Measurements from ENCODE around the gene SEPTIN7. TPM values are rescaled to one million over a fixed set of nuclear protein-coding genes. Genes with fewer than 3 reads are reported as not detected.
"Not testable (repeated sequence)": the region's sequence is repeated elsewhere in the genome, so short reads cannot be mapped to it uniquely, and the experiment has no call there.

The SEPTIN7 gene
- total RNA-seq = 100 to 1,000 TPM; 270 to 290 TPM
- 100 to 1,000 TPM; 337 to 357 TPM for polyA plus RNA-seq
- long read RNA-seq, donor 1, full-length matches to known transcripts = 265 of 382 reads
- long read RNA-seq, donor 1, partial matches to known transcripts = 66 of 382 reads
- long read RNA-seq, donor 1, other reads (novel, unspliced or antisense) = 51 of 382 reads
- long read RNA-seq, donor 2, full-length matches to known transcripts = 56 of 105 reads
- long read RNA-seq, donor 2, partial matches to known transcripts = 22 of 105 reads
- long read RNA-seq, donor 2, other reads (novel, unspliced or antisense) = 27 of 105 reads

GRCh38 chr7:35800718-35801391 lies at the start of gene SEPTIN7:
Gene SEPTIN7, plus strand, starts transcription at chr7:35801057. Its CDS starts 153 bp downstream, at chr7:35801210.
- H3K27ac ChIP-seq (ENCODE audit: low read depth in 1 of 2, low read length in 2 of 2) = peak within 1 kb of the TSS; percentile 77 to 85
- peaks cover 0 to 4% of the 10 kb centered on the region in 2 donors for H3K4me1 ChIP-seq (ENCODE audit: control insufficient read depth in 1 of 2, insufficient read depth in 2 of 2, low read length in 2 of 2)
- 0% methylated on average over 62 of the region's 62 CpGs for WGBS, 2 donors
- intact Hi-C loops (cut with DNase I) = loop anchor here in 1 of 2 donors (5.0 kb wide), 2 partner anchors 36 to 84 kb away; no protein-coding TSS in a partner anchor
- peak; percentile 100 for ATAC-seq (ENCODE audit: low FRiP score)
- H3K36me3 ChIP-seq (ENCODE audit: control insufficient read depth in 1 of 2, insufficient read depth in 2 of 2, low read length in 1 of 2) = no peaks in the 10 kb centered on the region
- DNase-seq = peak; percentile 100
- H3K27me3 ChIP-seq (ENCODE audit: control insufficient read depth in 1 of 2, insufficient read depth in 2 of 2, low read length in 1 of 2) = no peaks in the 10 kb centered on the region
- peak within 1 kb of the TSS; percentile 69 to 75 for H3K4me3 ChIP-seq (ENCODE audit: low read length in 2 of 2)
- H3K9me3 ChIP-seq (ENCODE audit: control insufficient read depth, low read length) = no peaks in the 10 kb centered on the region

DNA sequence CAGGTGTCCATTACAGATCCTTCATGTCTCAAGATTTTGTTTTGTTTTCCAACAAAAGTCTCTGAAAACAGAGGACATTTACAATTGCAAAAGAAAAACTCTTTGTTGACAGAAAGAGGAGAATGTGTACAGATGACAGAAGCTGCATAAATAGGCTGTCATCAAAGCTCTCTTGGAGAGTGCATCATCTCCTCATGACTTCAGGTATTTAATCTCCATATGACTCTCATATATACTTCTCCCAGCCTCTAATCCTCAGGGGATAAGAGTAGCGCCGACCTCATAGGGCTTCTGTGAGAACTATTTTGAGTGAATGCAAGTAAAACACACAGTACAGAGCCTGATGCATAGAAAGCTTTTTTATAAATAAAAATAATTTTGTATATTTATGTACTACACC lies 48.1 kb upstream of the SEPTIN7 start:
- no peak for DNase-seq
- Histone ChIP-seq H3K36me3 (ENCODE audit: control insufficient read depth in 1 of 2, insufficient read depth in 2 of 2, low read length in 1 of 2) (no peaks in the 10 kb centered on the region), H3K9me3 (ENCODE audit: control insufficient read depth, low read length) (no peaks in the 10 kb centered on the region), H3K27me3 (ENCODE audit: control insufficient read depth in 1 of 2, insufficient read depth in 2 of 2, low read length in 1 of 2) (no peaks in the 10 kb centered on the region), H3K4me3 (ENCODE audit: low read length in 2 of 2) (no peak overlapping the region), H3K4me1 (ENCODE audit: control insufficient read depth in 1 of 2, insufficient read depth in 2 of 2, low read length in 2 of 2) (peaks cover 0 to 2% of the 10 kb centered on the region in 2 donors), H3K27ac (ENCODE audit: low read depth in 1 of 2, low read length in 2 of 2) (no peak overlapping the region)
- no peak for ATAC-seq (ENCODE audit: low FRiP score)
- 68% methylated on average over 2 of the region's 2 CpGs for WGBS, 2 donors
- intact Hi-C loops (cut with DNase I) = no loop called here

- Histone ChIP-seq H3K27me3 (ENCODE audit: control insufficient read depth in 1 of 2, insufficient read depth in 2 of 2, low read length in 1 of 2) (no peaks in the 10 kb centered on the region), H3K27ac (ENCODE audit: low read depth in 1 of 2, low read length in 2 of 2) (no peak overlapping the region), H3K36me3 (ENCODE audit: control insufficient read depth in 1 of 2, insufficient read depth in 2 of 2, low read length in 1 of 2) (no peaks in the 10 kb centered on the region), H3K4me1 (ENCODE audit: control insufficient read depth in 1 of 2, insufficient read depth in 2 of 2, low read length in 2 of 2) (peaks cover 0 to 2% of the 10 kb centered on the region in 2 donors), H3K4me3 (ENCODE audit: low read length in 2 of 2) (no peak overlapping the region), H3K9me3 (ENCODE audit: control insufficient read depth, low read length) (no peaks in the 10 kb centered on the region)
- ATAC-seq (ENCODE audit: low FRiP score) (no peak), DNase-seq (no peak)
- intact Hi-C loops (cut with DNase I) = no loop called here
- 69 to 74% methylated on average over 7 of the region's 7 CpGs for WGBS, 2 donors
These were observed 46.9 kb upstream of the SEPTIN7 start for GRCh38 chr7:35753761-35754603.

DNA sequence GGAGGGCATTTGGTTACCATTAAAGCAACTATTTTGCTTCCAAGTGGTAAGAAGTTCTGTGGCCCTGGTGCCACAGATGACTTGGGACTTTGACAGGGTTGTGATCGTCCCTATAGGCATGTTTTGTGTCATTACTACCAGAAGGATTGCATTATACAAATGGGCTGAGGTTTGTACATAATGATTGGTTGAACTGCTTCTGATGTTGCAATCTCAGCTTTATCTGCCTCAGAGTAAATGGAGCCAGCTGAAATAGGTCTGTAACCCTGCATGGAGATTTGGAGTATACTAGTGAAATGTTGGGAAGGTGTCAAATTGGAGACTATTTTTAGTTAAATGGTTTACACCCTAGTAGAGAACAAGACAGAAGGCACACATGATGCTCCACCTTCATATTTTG lies 46.1 kb upstream of the SEPTIN7 start:
- Histone ChIP-seq H3K36me3 (ENCODE audit: control insufficient read depth in 1 of 2, insufficient read depth in 2 of 2, low read length in 1 of 2) (no peaks in the 10 kb centered on the region), H3K27me3 (ENCODE audit: control insufficient read depth in 1 of 2, insufficient read depth in 2 of 2, low read length in 1 of 2) (no peaks in the 10 kb centered on the region), H3K27ac (ENCODE audit: low read depth in 1 of 2, low read length in 2 of 2) (no peak overlapping the region), H3K9me3 (ENCODE audit: control insufficient read depth, low read length) (no peaks in the 10 kb centered on the region), H3K4me3 (ENCODE audit: low read length in 2 of 2) (no peak overlapping the region), H3K4me1 (ENCODE audit: control insufficient read depth in 1 of 2, insufficient read depth in 2 of 2, low read length in 2 of 2) (peaks cover 0 to 2% of the 10 kb centered on the region in 2 donors)
- intact Hi-C loops (cut with DNase I) = no loop called here
- DNase-seq = no peak
- WGBS, 2 donors = 86 to 90% methylated on average over 1 of the region's 1 CpG
- peak; percentile 50 for ATAC-seq (ENCODE audit: low FRiP score)

- Histone ChIP-seq H3K4me1 (ENCODE audit: control insufficient read depth in 1 of 2, insufficient read depth in 2 of 2, low read length in 2 of 2) (peaks cover 2 to 5% of the 10 kb centered on the region in 2 donors), H3K27me3 (ENCODE audit: control insufficient read depth in 1 of 2, insufficient read depth in 2 of 2, low read length in 1 of 2) (no peaks in the 10 kb centered on the region), H3K4me3 (ENCODE audit: low read length in 2 of 2) (no peak overlapping the region), H3K36me3 (ENCODE audit: control insufficient read depth in 1 of 2, insufficient read depth in 2 of 2, low read length in 1 of 2) (no peaks in the 10 kb centered on the region), H3K27ac (ENCODE audit: low read depth in 1 of 2, low read length in 2 of 2) (no peak overlapping the region), H3K9me3 (ENCODE audit: control insufficient read depth, low read length) (no peaks in the 10 kb centered on the region)
- intact Hi-C loops (cut with DNase I) = no loop called here
- 92 to 95% methylated on average over 3 of the region's 3 CpGs for WGBS, 2 donors
- ATAC-seq (ENCODE audit: low FRiP score) = no peak
- DNase-seq = no peak
These were observed 45.1 kb upstream of the SEPTIN7 start for GRCh38 chr7:35755711-35756110.

GRCh38 chr7:35756453-35756852 lies 44.4 kb upstream of the SEPTIN7 start:
- WGBS, 2 donors = 71 to 73% methylated on average over 2 of the region's 2 CpGs
- H3K4me3 ChIP-seq (ENCODE audit: low read length in 2 of 2); ATAC-seq (ENCODE audit: low FRiP score); H3K27me3 ChIP-seq (ENCODE audit: control insufficient read depth in 1 of 2, insufficient read depth in 2 of 2, low read length in 1 of 2); H3K9me3 ChIP-seq (ENCODE audit: control insufficient read depth, low read length); H3K4me1 ChIP-seq (ENCODE audit: control insufficient read depth in 1 of 2, insufficient read depth in 2 of 2, low read length in 2 of 2); DNase-seq; H3K27ac ChIP-seq (ENCODE audit: low read depth in 1 of 2, low read length in 2 of 2); intact Hi-C loops (cut with DNase I); H3K36me3 ChIP-seq (ENCODE audit: control insufficient read depth in 1 of 2, insufficient read depth in 2 of 2, low read length in 1 of 2): not testable (repeated sequence)

GRCh38 chr7:35757574-35757973 lies 43.3 kb upstream of the SEPTIN7 start:
- 68 to 75% methylated on average over 3 of the region's 3 CpGs for WGBS, 2 donors
- H3K4me1 ChIP-seq (ENCODE audit: control insufficient read depth in 1 of 2, insufficient read depth in 2 of 2, low read length in 2 of 2) = peaks cover 3 to 12% of the 10 kb centered on the region in 2 donors

DNA sequence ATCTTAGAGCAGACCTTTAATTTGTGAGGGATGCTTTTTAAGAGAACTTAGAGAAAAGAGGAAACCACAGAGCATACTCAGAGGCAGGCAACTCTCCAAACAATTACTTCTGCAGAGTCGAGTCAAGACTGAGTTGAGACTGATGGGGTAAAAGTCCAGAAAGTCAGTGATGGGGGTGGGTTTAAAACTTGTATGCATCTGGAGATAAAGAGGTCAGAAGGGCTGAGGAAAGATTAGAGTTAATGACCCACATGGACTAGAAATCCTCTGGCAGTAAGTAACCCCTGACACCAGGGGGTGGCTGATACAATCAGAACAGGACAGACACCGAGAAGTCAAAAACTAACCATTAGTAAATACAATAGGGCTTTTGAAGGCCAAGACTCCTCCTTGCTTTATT lies 42.4 kb upstream of the SEPTIN7 start:
- peaks cover 3 to 12% of the 10 kb centered on the region in 2 donors for H3K4me1 ChIP-seq (ENCODE audit: control insufficient read depth in 1 of 2, insufficient read depth in 2 of 2, low read length in 2 of 2)
- 63 to 70% methylated on average over 2 of the region's 2 CpGs for WGBS, 2 donors

More at GRCh38 chr7:35757574-35757973, 43.3 kb upstream of the SEPTIN7 start:
- DNase-seq = no peak
- no peak overlapping the region for H3K27ac ChIP-seq (ENCODE audit: low read depth in 1 of 2, low read length in 2 of 2)
- H3K36me3 ChIP-seq (ENCODE audit: control insufficient read depth in 1 of 2, insufficient read depth in 2 of 2, low read length in 1 of 2) = no peaks in the 10 kb centered on the region
- intact Hi-C loops (cut with DNase I) = no loop called here
- no peaks in the 10 kb centered on the region for H3K9me3 ChIP-seq (ENCODE audit: control insufficient read depth, low read length)
- no peaks in the 10 kb centered on the region for H3K27me3 ChIP-seq (ENCODE audit: control insufficient read depth in 1 of 2, insufficient read depth in 2 of 2, low read length in 1 of 2)
- no peak for ATAC-seq (ENCODE audit: low FRiP score)
- no peak overlapping the region for H3K4me3 ChIP-seq (ENCODE audit: low read length in 2 of 2)

More for the DNA sequence above, 42.4 kb upstream of the SEPTIN7 start:
- H3K27ac ChIP-seq (ENCODE audit: low read depth in 1 of 2, low read length in 2 of 2) = no peak overlapping the region
- H3K27me3 ChIP-seq (ENCODE audit: control insufficient read depth in 1 of 2, insufficient read depth in 2 of 2, low read length in 1 of 2) = no peaks in the 10 kb centered on the region
- no peaks in the 10 kb centered on the region for H3K36me3 ChIP-seq (ENCODE audit: control insufficient read depth in 1 of 2, insufficient read depth in 2 of 2, low read length in 1 of 2)
- DNase-seq = no peak
- no peaks in the 10 kb centered on the region for H3K9me3 ChIP-seq (ENCODE audit: control insufficient read depth, low read length)
- intact Hi-C loops (cut with DNase I) = no loop called here
- no peak overlapping the region for H3K4me3 ChIP-seq (ENCODE audit: low read length in 2 of 2)
- ATAC-seq (ENCODE audit: low FRiP score) = no peak

Measured in aorta (tissue), 5 donors.